ENCODE measurements around the gene THSD4.

The THSD4 gene

DNA sequence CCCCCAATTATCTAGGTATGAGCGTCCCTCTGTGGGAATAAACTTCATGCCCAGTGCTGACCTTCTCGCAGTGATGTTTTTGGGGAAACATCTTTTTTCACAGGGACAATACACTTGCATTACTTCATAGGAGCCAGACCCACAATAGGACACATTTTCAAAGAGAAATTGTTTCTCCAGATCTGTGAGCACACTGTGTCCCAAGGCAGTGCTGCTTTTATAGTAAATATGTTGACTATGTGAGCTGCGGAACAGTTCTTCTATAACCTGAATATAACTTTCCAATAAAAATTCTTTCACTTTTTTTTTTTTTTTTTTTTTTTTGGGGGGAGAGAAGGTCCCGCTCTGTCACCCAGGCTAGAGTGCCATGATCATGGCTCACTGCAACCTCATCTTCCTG, 17.4 kb upstream of the THSD4 start:
- Histone ChIP-seq H4K20me1 (ENCODE audit: insufficient read depth) (no peaks in the 10 kb centered on the region), H3K4me2 (no peak overlapping the region), H2AFZ (ENCODE audit: low read depth) (no peak overlapping the region), H3K27me3 (ENCODE audit: insufficient read depth, low read depth) (no peaks in the 10 kb centered on the region), H3K27ac (no peak overlapping the region), H3K4me3 (IDR thresholded peaks at IDR 0.05; ENCODE audit: insufficient read depth, low read depth, low read length) (no peak overlapping the region), H3K4me1 (ENCODE audit: low read depth, poor library complexity, severe bottlenecking) (no peaks in the 10 kb centered on the region), H3K79me2 (ENCODE audit: insufficient read depth, low read depth) (no peaks in the 10 kb centered on the region), H3K9ac (no peak overlapping the region), H3K36me3 (ENCODE audit: insufficient read depth) (no peaks in the 10 kb centered on the region)
- TF ChIP-seq, protein P1, sequence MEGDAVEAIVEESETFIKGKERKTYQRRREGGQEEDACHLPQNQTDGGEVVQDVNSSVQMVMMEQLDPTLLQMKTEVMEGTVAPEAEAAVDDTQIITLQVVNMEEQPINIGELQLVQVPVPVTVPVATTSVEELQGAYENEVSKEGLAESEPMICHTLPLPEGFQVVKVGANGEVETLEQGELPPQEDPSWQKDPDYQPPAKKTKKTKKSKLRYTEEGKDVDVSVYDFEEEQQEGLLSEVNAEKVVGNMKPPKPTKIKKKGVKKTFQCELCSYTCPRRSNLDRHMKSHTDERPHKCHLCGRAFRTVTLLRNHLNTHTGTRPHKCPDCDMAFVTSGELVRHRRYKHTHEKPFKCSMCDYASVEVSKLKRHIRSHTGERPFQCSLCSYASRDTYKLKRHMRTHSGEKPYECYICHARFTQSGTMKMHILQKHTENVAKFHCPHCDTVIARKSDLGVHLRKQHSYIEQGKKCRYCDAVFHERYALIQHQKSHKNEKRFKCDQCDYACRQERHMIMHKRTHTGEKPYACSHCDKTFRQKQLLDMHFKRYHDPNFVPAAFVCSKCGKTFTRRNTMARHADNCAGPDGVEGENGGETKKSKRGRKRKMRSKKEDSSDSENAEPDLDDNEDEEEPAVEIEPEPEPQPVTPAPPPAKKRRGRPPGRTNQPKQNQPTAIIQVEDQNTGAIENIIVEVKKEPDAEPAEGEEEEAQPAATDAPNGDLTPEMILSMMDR (conservative IDR thresholded peaks at IDR 0.05; ENCODE audit: low read depth, low read length) = no peak

DNA sequence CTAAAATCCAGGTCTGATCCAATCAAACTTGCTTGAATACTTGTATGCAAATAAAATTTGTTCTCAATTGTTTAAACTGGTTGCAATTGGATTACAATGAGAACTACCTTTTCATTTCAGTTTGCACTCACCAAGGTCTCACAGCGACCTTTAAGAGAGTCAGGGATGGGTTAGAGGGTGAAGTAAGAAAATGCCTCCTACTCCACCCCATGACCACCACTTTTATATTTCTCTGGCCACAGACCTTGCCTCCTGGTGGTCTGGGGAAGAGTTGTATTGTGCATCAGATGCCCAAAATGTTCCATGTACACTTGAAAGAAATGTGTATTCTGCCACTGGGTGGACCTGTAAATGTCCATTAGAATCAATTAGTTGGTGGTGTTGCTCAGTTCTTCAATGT, 16.4 kb upstream of the THSD4 start:
- H3K4me3 ChIP-seq (IDR thresholded peaks at IDR 0.05; ENCODE audit: insufficient read depth, low read depth, low read length) = no peak overlapping the region
- no peak overlapping the region for H3K4me2 ChIP-seq
- no peak overlapping the region for H3K27ac ChIP-seq
- no peak overlapping the region for H2AFZ ChIP-seq (ENCODE audit: low read depth)
- H4K20me1 ChIP-seq (ENCODE audit: insufficient read depth) = no peaks in the 10 kb centered on the region
- H3K27me3 ChIP-seq (ENCODE audit: insufficient read depth, low read depth) = no peaks in the 10 kb centered on the region
- no peak overlapping the region for H3K9ac ChIP-seq
- no peaks in the 10 kb centered on the region for H3K79me2 ChIP-seq (ENCODE audit: insufficient read depth, low read depth)
- TF ChIP-seq, protein P1 (conservative IDR thresholded peaks at IDR 0.05; ENCODE audit: low read depth, low read length) = no peak
- no peaks in the 10 kb centered on the region for H3K36me3 ChIP-seq (ENCODE audit: insufficient read depth)
- H3K4me1 ChIP-seq (ENCODE audit: low read depth, poor library complexity, severe bottlenecking) = no peaks in the 10 kb centered on the region

DNA sequence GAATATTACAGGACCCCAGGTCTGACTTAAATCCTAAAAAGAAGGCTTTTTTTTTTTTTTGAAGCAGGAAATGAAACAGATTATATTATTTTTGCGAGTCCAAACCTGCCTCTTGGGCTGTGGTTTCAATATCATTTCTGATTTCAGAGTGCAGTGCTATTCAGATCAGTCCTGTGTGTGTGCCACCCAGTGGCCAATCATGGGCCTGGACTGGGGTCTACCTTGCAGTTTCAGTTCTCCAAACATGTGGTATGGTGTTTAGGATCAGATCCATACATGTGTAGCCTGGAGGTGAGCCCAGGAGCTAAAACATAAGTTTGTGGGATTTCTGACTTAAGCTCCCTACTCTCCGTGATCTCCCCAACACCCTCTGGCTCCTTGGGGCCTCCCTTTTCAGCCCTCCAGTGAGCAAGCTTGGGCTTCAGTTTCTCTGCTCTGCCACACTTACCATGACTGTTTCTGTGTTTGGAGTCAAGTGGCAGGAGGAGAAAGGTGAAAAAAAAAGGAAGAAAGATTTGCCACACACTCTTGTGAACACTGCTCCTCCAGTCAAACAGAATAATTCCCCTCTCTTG, 12.1 kb upstream of the THSD4 start:
- Histone ChIP-seq H3K27ac (no peak overlapping the region), H3K4me2 (no peak overlapping the region), H3K4me3 (IDR thresholded peaks at IDR 0.05; ENCODE audit: insufficient read depth, low read depth, low read length) (no peak overlapping the region), H3K27me3 (ENCODE audit: insufficient read depth, low read depth) (no peaks in the 10 kb centered on the region), H3K79me2 (ENCODE audit: insufficient read depth, low read depth) (no peaks in the 10 kb centered on the region), H3K9ac (no peak overlapping the region), H3K4me1 (ENCODE audit: low read depth, poor library complexity, severe bottlenecking) (no peaks in the 10 kb centered on the region), H3K36me3 (ENCODE audit: insufficient read depth) (no peaks in the 10 kb centered on the region), H4K20me1 (ENCODE audit: insufficient read depth) (no peaks in the 10 kb centered on the region), H2AFZ (ENCODE audit: low read depth) (no peak overlapping the region)
- TF ChIP-seq, protein P1 (conservative IDR thresholded peaks at IDR 0.05; ENCODE audit: low read depth, low read length) = 0 out of 2 replicates have a peak, but pooled peaks have one; percentile 25

DNA sequence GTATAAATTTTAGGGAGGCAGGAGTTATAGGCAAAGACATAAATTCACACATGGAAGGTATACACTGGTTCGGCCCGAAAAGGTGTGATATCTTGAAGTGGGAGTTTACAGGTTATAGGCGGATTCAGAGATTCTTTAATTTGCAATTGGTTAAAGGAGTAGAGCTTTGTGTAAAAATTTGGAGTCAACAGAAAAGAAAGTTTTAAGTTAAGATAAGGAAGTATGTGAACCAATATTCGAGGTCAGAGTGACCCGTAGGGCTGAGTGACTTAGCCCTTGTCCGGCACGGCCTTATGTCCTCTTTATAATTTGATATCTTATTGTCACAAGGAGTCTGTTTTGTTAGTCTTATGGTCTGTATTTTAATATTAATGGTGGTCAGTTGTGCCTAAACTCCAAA, 10.6 kb upstream of the THSD4 start:
- Histone ChIP-seq H2AFZ (ENCODE audit: low read depth) (no peak overlapping the region), H3K9ac (no peak overlapping the region), H3K27me3 (ENCODE audit: insufficient read depth, low read depth) (no peaks in the 10 kb centered on the region), H3K27ac (no peak overlapping the region), H4K20me1 (ENCODE audit: insufficient read depth) (no peaks in the 10 kb centered on the region), H3K36me3 (ENCODE audit: insufficient read depth) (no peaks in the 10 kb centered on the region), H3K79me2 (ENCODE audit: insufficient read depth, low read depth) (no peaks in the 10 kb centered on the region), H3K4me2 (no peak overlapping the region), H3K4me1 (ENCODE audit: low read depth, poor library complexity, severe bottlenecking) (no peaks in the 10 kb centered on the region), H3K4me3 (IDR thresholded peaks at IDR 0.05; ENCODE audit: insufficient read depth, low read depth, low read length) (no peak overlapping the region)
- TF ChIP-seq, protein P1 (conservative IDR thresholded peaks at IDR 0.05; ENCODE audit: low read depth, low read length) = no peak
